Heart right ventricle (tissue), 16 donors: Measurements from ENCODE around the gene RRP15. TPM values are rescaled to one million over a fixed set of nuclear protein-coding genes. Genes with fewer than 3 reads are reported as not detected.

ENCODE experiments used
- ATAC-seq, 8 donors: fragments of 200-7000 bp; cut with Tn5 transposase; one replicate each; pipeline ENCODE4 v1.9.1; 2020; ENCODE audit warnings: mild to moderate bottlenecking in 8 of 8, moderate library complexity in 8 of 8, moderate number of reproducible peaks in 1 of 8
- DNase-seq, 2 donors: peaks; one replicate each; pipeline ENCODE4 v3.0.0-alpha.2; 2020
- H3K27ac ChIP-seq, 10 donors: fragments of 200-600 bp; sonication (generic) in 2 of 10; one replicate each; pipeline versions ENCODE4 v1.5.0 to v1.8.0; 2020 to 2022; ENCODE audit warnings: mild to moderate bottlenecking in 3 of 10
- H3K27me3 ChIP-seq, 7 donors: fragments of 200-600 bp; one replicate each; pipeline ENCODE4 v1.8.0; 2021 to 2022; ENCODE audit warnings: mild to moderate bottlenecking in 2 of 7
- H3K36me3 ChIP-seq, 9 donors: fragments of 200-600 bp; sonication (generic) in 1 of 9; one replicate each; pipeline versions ENCODE4 v1.5.0 to v1.8.0; 2020 to 2022; ENCODE audit warnings: mild to moderate bottlenecking in 2 of 9
- H3K4me1 ChIP-seq, 9 donors: fragments of 200-600 bp; sonication (generic) in 1 of 9; one replicate each; pipeline versions ENCODE4 v1.5.0 to v1.8.0; 2020 to 2022; ENCODE audit warnings: mild to moderate bottlenecking in 4 of 9
- H3K4me3 ChIP-seq, 10 donors: fragments of 200-600 bp; sonication (generic) in 2 of 10; one replicate each; pipeline versions ENCODE4 v1.5.0 to v1.8.0; 2020 to 2022; ENCODE audit warnings: mild to moderate bottlenecking in 7 of 10, moderate library complexity in 2 of 10
- H3K9me3 ChIP-seq, 11 donors: fragments of 200-600 bp in 10 of 11; sonication (generic) in 2 of 11; one replicate each; pipeline versions ENCODE4 v1.5.0 to v1.8.0; 2013 to 2022; ENCODE audit warnings: mild to moderate bottlenecking in 2 of 11, control low read depth in 1 of 11, moderate library complexity in 1 of 11
- CTCF ChIP-seq, 9 donors: fragments of 200-600 bp; sonication (generic) in 2 of 9; IDR thresholded peaks; one replicate each; pipeline versions ENCODE4 v1.5.0 to v1.8.0; 2021 to 2022; ENCODE audit warnings: antibody characterized with exemption in 9 of 9, mild to moderate bottlenecking in 5 of 9, moderate library complexity in 1 of 9
- WGBS, 2 donors: extraction: QIAGEN DNeasy Blood & Tissue Kit; methylation state at CpG; one replicate each; pipeline ENCODE4 v1.1.7; 2013; ENCODE audit warnings: inconsistent platforms in 1 of 2; 5-methylcytosine and 5-hydroxymethylcytosine counted together
- intact Hi-C, 10 donors: fragments of 100-400 bp; cut with DNase I; formaldehyde crosslinking; loops; one replicate each; pipeline versions ENCODE4 v1.11.1 to v1.14.2; 2022
- polyA plus RNA-seq, 2 donors: library from polyadenylated mRNA; stranded (reverse); fragments of 200-250 nt; gene quantifications; one replicate each; pipeline ENCODE4 v1.2.3, GENCODE V29; 2013
- total RNA-seq, 10 donors: library from RNA; stranded (reverse); fragmentation: NEBNext Ultra II Directional in 3 of 10; extraction: Animal tissue kit (Norgen Biotek cat#: 25700) in 3 of 10; gene quantifications; one replicate each; pipeline versions ENCODE4 v1.2.1 to v1.2.4, GENCODE V29; 2021 to 2023
- donor health status: Arrhythmogenic right ventricular cardiomyopathy.
- donor health status: ischemic (EF 13 %, LVEDD 7.1; RV severe dilation, severe dysfunction).
- donor health status: healthy with polysubstance abuse.
- donor health status: DM: no; HTN: yes; CAD: no.
- donor health status: DM: no; HTN: no; CAD: no.
- donor health status: ischemic (EF 25% LVEDD 6.9; RV normal size, moderate dysfunction).
- donor health status: ischemic (EF 25% LVEDD 5.7; RV mildly dilated, moderate dysfunction).
- donor health status: healthy.
- donor health status: DM: yes; HTN: yes; CAD: no.
- donor health status: Ischemic cardiomyopathy.
- donor health status: ischemic (EF 35%, LVEDD 5.7; RV mildly dilated, moderate dysfunction).
- donor health status: nonischemic (EF 11% LVEDD 7.7; RV severe dilation, severe dysfunction).
- donor health status: DM: yes; HTN: yes; CAD: no.
- donor health status: PGD.
- donor health status: ischemic (EF 29% LVEDD 5.4; RV normal size, mild dysfunction).
- donor health status: nonischemic (EF 23%, LVEDD 6.1; RV moderate dilation, normal function).

Gene RRP15
- total and polyA plus RNA-seq, 12 donors, result 3.6 to 26.6 (median 21.1) TPM

- Histone ChIP-seq H3K27ac (no peak overlapping the region), H3K27me3 (peaks cover 0 to 13% (median 0%) of the 10 kb centered on the region in 7 donors), H3K4me3 (no peak overlapping the region), H3K9me3 (no peaks in the 10 kb centered on the region), H3K36me3 (no peaks in the 10 kb centered on the region), H3K4me1 (peaks cover 0 to 10% (median 8%) of the 10 kb centered on the region in 9 donors)
- intact Hi-C loops, result loop anchor here in 6 of 10 donors (5.0 to 10.0 kb wide), 6 partner anchors 123 to 833 kb away; partner anchors contain the start of gene LYPLAL1 (in 1 of the 6)
- TF ChIP-seq CTCF (IDR thresholded peaks at IDR 0.05), result no peak
- WGBS, 2 donors, result 94 to 98% methylated on average over 1 of the region's 1 CpG
- ATAC-seq, result no peak
- no peak for DNase-seq
Observed at GRCh38 chr1:218341325-218341724, 56.2 kb downstream of the RRP15 start.

- intact Hi-C loops, result loop anchor here in 6 of 10 donors (5.0 to 10.0 kb wide), 6 partner anchors 123 to 833 kb away; partner anchors contain the start of gene LYPLAL1 (in 1 of the 6)
- Histone ChIP-seq H3K9me3 (no peaks in the 10 kb centered on the region), H3K4me3 (no peak overlapping the region), H3K4me1 (peaks cover 0 to 17% (median 7%) of the 10 kb centered on the region in 9 donors), H3K27me3 (peaks cover 0 to 20% (median 0%) of the 10 kb centered on the region in 7 donors), H3K27ac (no peak overlapping the region), H3K36me3 (no peaks in the 10 kb centered on the region)
- ATAC-seq (no peak), DNase-seq (no peak)
- 94 to 96% methylated on average over 4 of the region's 4 CpGs for WGBS, 2 donors
- no peak for TF ChIP-seq CTCF (IDR thresholded peaks at IDR 0.05)
Observed at GRCh38 chr1:218342091-218342490, 57.0 kb downstream of the RRP15 start.

GRCh38 chr1:218344814-218345672, 60.0 kb downstream of the RRP15 start, which contains the start of gene TGFB2:
Gene TGFB2, plus strand, starts transcription at chr1:218345336. Its CDS starts 1,366 bp downstream, at chr1:218346702.
- Histone ChIP-seq H3K4me1 (peaks cover 0 to 39% (median 22%) of the 10 kb centered on the region in 9 donors), H3K27me3 (peaks cover 0 to 34% (median 0%) of the 10 kb centered on the region in 7 donors), H3K27ac (peak within 1 kb of the TSS; percentile 39 to 95 (median 83)), H3K4me3 (peak within 1 kb of the TSS; percentile 65 to 86 (median 70)), H3K9me3 (no peaks in the 10 kb centered on the region), H3K36me3 (no peaks in the 10 kb centered on the region)
- 1 to 4% methylated on average over 22 of the region's 22 CpGs for WGBS, 2 donors
- peak; percentile 52 to 72 (median 64) for ATAC-seq
- peak in 5 of 9 donors; percentile 5 to 40 (median 22) for TF ChIP-seq CTCF (IDR thresholded peaks at IDR 0.05)
- intact Hi-C loops, result loop anchor here in 8 of 10 donors (5.0 to 10.0 kb wide), 9 partner anchors 117 to 830 kb away; partner anchors contain the start of gene LYPLAL1 (in 1 of the 8)
- peak in 1 of 2 donors; percentile 63 for DNase-seq

GRCh38 chr1:218345673-218346390, 60.7 kb downstream of the RRP15 start:
- peak; percentile 77 to 93 (median 82) for ATAC-seq
- Histone ChIP-seq H3K36me3 (no peaks in the 10 kb centered on the region), H3K9me3 (no peaks in the 10 kb centered on the region), H3K4me3 (peak overlapping the region; percentile 65 to 86 (median 70)), H3K27me3 (peaks cover 0 to 34% (median 0%) of the 10 kb centered on the region in 7 donors), H3K4me1 (peaks cover 0 to 46% (median 23%) of the 10 kb centered on the region in 9 donors), H3K27ac (peak overlapping the region; percentile 39 to 95 (median 83))
- TF ChIP-seq CTCF (IDR thresholded peaks at IDR 0.05), result peak in 2 of 9 donors; percentile 16 to 22
- peak; percentile 53 to 72 for DNase-seq
- intact Hi-C loops, result loop anchor here in 7 of 10 donors (5.0 to 10.0 kb wide), 9 partner anchors 116 to 829 kb away; partner anchors contain the start of gene LYPLAL1 (in 1 of the 7)
- WGBS, 2 donors, result 0 to 1% methylated on average over 62 to 63 of the region's 64 CpGs
